Brain pericyte (primary cell): ENCODE data around the gene CHRNA9.

Experiments
- DNase-seq: peaks from one replicate; pipeline ENCODE4 v3.0.0-alpha.2; 2012; ENCODE audit warnings: low read depth, low spot score

Gene CHRNA9

DNA sequence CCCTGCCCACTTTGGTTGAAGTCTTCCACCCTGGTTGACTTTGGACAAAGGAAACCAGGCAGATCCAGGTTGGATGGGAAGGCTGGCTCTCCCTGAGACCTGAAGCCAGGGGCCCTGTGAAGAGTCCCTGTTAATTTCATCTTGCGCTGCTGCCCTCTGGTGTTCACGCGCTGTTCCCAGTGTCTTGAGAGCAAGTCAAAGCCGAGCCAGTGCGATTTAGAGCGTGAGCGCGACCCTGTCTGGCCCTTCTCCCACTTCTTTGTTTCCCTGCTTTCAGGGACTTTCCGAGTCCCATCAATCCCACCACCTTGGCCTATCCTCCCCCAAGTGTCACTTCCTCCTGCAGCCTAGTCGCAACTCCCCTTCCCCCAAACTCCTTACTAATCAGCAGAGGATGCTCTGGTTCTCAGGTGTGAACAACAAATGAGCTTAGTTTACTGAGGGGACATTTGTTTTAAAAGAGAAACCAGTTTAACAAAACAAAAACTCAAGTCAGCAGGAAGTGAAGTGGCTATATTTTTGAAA is 25.8 kb upstream of the CHRNA9 start:
- DNase-seq, result peak; percentile 41

DNA sequence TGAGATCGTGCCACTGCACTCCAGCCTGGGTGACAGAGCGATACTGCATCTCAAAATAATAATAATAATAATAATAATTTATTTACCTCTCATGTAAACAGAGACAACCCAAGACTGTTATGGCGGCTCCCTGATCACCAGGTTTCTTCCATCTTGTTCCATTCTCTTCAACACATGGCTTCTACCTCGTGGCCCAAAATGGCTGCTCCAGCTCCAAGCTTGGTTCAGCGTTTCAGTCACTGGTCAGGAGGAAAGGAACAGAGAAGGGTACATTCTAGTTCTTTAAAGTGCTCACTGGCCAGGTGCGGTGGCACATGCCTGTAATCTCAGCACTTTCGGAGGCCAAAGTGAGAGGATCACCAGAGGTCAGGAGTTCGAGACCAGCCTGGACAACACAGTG is 24.9 kb upstream of the CHRNA9 start:
- no peak for DNase-seq

DNA sequence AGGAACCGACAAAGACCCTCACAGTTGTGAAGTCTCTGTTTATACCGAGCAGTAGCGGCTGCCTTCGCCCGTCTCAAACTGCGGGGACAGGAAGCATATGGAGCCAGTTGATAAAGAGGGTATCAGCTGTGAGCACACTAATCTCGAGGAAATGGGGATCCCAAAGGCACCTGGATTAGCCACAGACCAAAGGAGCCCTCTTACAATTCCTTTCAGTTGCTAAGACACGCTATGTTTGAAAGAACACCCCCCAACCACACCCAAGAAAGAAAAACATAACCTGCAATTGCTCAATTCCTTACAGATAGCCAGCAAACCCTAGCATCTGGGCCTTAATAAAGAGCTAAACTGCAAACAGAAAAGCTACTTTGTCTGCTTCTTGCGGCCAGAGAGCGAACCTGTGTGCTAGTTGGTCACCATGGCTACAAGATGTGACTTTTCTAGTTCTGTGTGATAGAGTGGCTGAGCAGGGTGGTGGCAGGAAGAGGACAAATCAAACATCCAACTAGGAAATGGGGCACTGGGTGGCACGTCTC is 23.3 kb upstream of the CHRNA9 start:
- DNase-seq, result no peak

DNA sequence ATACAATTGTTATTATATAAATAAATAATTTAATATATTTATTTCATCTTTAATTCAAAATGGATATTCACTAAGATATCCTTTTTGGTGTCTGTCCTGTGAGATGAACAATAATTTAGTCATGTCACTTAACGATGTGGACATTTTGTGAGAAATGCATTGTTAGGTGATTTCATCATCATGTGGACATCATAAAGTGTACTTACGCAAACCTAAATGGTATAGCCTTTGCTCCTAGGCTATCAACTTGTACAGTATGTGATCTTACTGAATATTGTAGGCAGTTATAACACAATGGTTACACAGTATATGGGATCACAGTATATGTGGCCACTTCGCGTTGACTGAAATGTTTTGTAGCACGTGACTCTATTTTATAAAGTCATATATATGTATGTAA is 20.2 kb upstream of the CHRNA9 start:
- no peak for DNase-seq

DNA sequence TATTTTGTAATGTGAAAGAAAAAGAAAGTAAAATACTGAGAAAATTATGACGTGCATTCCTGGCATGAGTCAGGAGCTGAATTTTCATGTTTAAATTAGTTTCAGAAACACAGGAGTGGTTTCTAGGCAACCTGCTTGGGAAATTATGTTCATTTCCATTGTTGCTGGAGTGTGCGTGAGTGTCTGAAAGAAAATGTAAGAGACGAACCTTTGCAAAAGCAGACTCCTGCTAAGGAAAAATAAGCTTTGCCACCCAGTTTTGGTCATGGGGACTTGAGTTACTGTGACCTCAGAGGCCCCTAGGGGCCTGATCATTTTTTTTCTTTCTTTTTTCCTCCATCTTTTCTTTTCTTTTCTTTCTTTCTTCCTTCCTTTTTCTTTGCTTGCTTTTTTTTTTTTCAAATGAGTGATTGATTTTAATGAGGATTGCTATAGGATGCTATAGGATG is 18.8 kb upstream of the CHRNA9 start:
- peak; percentile 47 for DNase-seq

DNA sequence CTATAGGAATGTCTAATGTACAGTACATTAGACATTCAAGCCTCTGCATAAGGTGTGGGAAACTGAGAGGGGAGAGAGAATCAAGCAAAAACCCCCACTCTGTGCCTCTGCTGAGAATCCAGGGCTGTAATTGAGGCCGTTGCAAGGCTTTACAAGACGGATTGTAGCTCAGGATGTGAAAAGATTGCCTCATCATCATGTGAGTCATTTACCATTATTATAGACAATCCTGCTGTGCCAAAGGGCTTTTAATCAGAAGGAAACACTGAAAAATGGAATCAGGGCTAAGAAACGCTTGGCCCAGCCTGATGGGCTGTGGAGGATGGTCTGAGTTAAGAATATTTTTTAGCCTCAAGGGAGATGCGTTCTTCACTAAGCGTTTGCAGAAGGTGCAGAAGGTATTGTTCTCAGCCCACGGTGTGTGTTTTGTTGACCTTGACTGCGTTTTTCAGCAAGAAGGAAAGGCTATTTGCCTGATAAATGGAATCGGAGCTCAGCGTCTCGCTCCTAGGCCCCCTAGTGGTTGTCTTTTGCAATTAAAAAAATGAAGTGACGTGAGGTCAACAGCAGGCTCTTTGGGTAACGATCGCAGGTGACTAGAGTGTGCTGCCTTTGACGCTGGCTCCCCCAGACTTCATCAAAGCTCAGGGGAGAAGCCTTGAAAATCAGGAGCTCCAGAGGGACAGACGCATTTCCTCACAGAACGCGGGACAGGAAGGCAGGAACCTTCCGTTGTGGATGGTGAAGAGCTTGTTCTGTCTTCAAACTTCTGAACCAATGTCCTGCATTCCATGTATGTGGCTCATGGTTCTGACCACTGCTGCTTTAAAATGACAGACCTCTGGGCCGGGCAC is 18.1 kb upstream of the CHRNA9 start:
- peak; percentile 75 for DNase-seq

DNA sequence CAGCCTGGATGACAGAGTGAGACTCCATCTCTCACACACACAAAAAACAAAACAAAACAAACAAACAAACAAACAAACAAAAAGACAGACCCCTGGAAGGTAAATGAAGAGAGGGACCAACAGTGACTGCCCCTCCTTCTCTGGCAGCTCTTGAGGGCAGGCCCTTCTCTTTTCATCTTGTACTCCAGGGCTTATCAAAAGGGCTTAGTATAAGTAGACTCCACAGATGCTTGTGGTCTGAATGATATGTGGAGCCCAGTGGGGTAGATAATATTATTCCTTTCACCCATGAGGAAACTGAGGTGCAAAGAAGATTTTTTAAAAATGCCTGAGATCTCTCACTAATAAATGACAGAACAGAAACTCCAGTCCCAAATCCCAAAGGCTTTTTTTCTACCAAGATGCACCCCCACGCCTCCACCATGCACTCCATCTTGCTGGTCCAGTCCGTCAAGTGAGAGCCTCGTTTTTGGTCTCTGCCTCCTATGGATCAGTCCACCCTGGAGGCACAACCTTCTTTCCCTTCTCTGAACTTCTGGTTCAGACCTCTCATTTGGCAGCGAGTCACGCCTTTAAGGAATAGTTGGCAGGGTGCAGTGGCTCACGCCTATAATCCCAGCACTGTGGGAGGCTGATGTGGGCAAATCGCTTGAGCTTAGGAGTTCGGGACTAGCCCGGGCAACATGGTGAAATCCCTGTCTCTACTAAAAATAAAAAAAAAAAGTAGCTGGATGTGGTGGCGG is 17.0 kb upstream of the CHRNA9 start:
- DNase-seq, result no peak

DNA sequence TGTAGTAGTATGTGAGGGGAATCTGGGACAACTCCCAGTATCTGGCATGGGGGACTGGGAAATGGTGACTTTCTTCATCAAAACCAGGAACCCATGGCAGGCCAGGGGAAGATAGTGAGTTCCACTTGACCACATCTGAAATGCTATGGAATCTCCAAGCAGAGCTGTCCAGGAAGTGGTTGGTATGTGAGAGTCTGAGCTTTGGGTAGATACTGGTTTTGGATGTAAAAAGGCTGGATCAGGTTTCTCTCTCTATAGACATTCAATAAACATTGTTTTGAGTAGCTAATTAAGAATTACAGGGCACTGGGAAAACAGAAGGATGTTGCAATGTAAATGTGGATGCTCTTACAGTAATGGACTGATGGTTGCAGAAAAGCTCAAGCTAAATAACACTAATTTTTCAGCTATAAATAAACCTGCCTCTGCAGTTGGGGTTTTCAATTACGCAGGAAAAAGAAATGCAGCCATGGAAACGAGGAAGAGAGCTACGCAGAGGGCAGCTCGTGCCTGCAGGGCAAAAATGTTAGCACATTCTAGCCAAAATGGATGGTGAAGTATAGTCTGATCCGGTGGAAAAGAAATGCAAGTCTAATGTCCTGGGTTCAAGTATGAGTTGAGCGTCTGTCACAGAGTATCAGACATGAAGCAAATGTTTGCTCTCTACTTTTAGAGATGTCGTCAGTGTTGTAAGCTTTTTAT is 13.4 kb upstream of the CHRNA9 start:
- DNase-seq, result no peak

- DNase-seq, result no peak
Observed at GRCh38 chr4:40322811-40323210, 12.3 kb upstream of the CHRNA9 start.

DNA sequence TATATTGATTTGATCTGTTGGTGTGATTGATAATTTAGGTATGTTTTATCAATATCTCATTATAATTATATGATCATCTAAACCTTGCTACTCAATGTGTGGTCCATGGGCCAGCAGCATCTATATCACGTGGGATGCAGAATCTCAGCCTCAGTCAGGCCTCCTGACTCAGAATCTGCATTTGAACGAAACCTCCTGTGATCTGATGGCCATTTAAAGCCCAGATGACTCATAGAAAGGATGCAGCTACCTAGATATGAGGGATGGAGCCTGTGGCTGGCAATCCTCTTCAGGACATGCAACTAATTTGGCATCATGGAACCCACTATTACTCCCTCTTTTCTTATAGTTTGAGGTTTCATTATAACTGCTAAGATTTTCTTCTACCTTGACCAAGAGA is 11.3 kb upstream of the CHRNA9 start:
- DNase-seq, result no peak

DNA sequence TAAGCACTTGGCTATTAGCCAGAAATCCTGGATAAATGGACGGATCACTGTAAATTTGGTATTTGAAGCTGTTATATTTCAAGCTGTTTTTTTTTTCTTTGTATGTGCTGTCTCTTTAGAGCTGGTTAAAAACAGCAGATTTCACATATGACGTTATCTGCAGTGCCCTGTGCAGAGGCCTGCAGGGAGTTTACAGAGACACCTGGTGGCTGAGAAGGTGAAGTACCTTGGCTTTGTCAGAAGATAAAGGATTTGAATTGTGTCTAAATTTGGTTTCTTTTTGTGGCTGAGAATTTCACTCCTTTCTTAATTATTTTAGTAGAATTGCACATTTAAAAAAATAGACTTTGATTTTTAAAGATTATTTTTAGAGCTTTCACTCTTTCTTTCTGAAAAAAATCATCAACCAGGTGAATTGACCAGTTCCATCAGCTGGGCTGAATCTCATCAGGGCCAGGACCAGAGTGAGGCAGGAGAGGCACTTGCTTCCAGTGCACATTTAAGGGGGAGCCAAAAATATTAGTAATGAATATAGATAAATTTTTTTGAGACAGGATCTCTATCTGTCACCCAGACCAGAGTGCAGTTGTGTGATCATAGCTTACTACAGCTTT is 9.6 kb upstream of the CHRNA9 start:
- no peak for DNase-seq

DNA sequence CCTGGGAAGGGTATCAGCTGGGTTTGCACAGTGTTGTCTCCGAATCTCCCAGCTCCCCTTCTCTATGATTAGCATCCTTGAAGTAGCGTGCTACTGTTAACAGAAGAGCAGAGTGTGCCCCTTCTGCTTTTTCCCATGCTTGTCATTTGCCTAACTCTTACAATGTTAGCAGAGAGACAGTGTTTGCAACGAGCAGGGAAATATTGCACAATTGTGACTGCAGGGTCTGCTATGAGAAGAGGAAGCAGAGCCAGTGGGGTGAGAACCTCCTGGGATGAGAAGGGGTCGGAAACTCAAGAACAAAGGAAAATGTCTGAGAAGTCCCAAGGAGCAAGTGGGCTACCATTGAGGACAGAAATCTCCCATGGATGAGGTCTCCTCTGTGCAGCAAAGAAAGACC is 7.8 kb upstream of the CHRNA9 start:
- no peak for DNase-seq

GRCh38 chr4:40328383-40328782 is 6.8 kb upstream of the CHRNA9 start:
- DNase-seq, result no peak

GRCh38 chr4:40329805-40330204 is 5.3 kb upstream of the CHRNA9 start:
- DNase-seq, result no peak

GRCh38 chr4:40330536-40330935 is 4.6 kb upstream of the CHRNA9 start:
- no peak for DNase-seq

DNA sequence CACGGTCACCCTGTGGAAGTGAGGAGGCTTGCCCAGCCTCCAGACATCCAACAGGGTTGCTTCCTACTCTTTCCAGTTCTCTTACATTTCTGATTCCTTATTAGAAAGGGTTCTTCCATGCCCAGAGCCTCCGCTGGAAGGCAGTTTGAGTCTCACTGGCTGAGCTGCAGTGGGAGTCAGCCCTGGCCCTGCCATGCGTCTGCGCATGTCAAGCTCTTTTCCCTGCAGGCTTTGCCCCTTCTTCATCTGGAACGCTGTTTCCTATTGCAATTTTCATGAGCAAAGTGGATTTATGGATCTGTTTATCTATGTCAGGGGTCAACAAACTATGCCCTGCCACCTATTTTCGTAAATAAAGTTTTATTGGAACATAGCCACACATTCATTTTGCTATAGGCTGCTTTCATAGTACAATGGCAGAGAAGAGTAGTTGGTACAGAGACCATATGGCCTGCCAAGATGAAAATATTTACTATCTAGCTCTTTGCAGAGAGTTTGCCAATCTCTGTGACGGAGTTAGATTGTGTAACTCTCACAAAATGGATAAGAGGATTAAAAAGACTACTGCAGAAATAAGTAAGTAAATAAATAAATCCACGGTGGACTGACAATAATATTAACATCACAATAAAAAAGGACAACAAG is 3.9 kb upstream of the CHRNA9 start:
- DNase-seq, result no peak

- no peak for DNase-seq
Observed at GRCh38 chr4:40331961-40332360, 3.2 kb upstream of the CHRNA9 start.

GRCh38 chr4:40333921-40334352 is 1.2 kb upstream of the CHRNA9 start:
- DNase-seq, result no peak

GRCh38 chr4:40335525-40335894 is 377 bp downstream of the CHRNA9 start:
- no peak for DNase-seq

- DNase-seq, result no peak
Observed at GRCh38 chr4:40337051-40337450, 1.9 kb downstream of the CHRNA9 start.

- no peak for DNase-seq
Observed at GRCh38 chr4:40337523-40337922, 2.4 kb downstream of the CHRNA9 start.
